ENCODE results near the gene GNB5. TPM values are rescaled to one million over a fixed set of nuclear protein-coding genes. Genes with fewer than 3 reads are reported as not detected.

GNB5 gene
- total and polyA plus RNA-seq, 2 of the 13 experiments (the other 11 are each of a cell fraction or from before 2014, with no cell fraction given) = 13.7 to 14.4 TPM

- TF ChIP-seq NRL (CRISPR knock-in tag; IDR thresholded peaks at IDR 0.05; ENCODE audit: borderline replicate concordance) (no peak), JUND (CRISPR knock-in tag; IDR thresholded peaks at IDR 0.05) (peak; percentile 75; the same call in 1 of the 2 replicates), POGZ (CRISPR knock-in tag; IDR thresholded peaks at IDR 0.05) (peak; percentile 96), ZNF205 (CRISPR knock-in tag; IDR thresholded peaks at IDR 0.05) (no peak; the same call in 1 of the 2 replicates), POLR2A (IDR thresholded peaks at IDR 0.05; ENCODE audit: insufficient read depth in 1 of 2, low read depth in 2 of 2, low read length in 2 of 2) (peak; percentile 53 to 65; a peak in 2 of 4 replicates), ZNF382 (CRISPR knock-in tag; IDR thresholded peaks at IDR 0.05; ENCODE audit: borderline replicate concordance) (no peak), ZNF773 (CRISPR knock-in tag; IDR thresholded peaks at IDR 0.05; ENCODE audit: borderline replicate concordance) (no peak), ZNF101 (CRISPR knock-in tag; IDR thresholded peaks at IDR 0.05; ENCODE audit: borderline replicate concordance, low read depth) (no peak), HOXD1 (CRISPR knock-in tag; IDR thresholded peaks at IDR 0.05) (0 out of 2 replicates have a peak, but pooled peaks have one; percentile 45), DDIT3 (CRISPR knock-in tag; IDR thresholded peaks at IDR 0.05) (no peak), HNF4G (IDR thresholded peaks at IDR 0.05; ENCODE audit: borderline replicate concordance, low read depth, low read length) (peak; percentile 99), HNF4G (CRISPR knock-in tag; IDR thresholded peaks at IDR 0.05; ENCODE audit: borderline replicate concordance, low read depth) (peak; percentile 99), ZNF34 (CRISPR knock-in tag; IDR thresholded peaks at IDR 0.05; ENCODE audit: borderline replicate concordance) (no peak), ARNT2 (CRISPR knock-in tag; IDR thresholded peaks at IDR 0.05; ENCODE audit: low read depth) (no peak), RBFOX2 (IDR thresholded peaks at IDR 0.05; ENCODE audit: low read depth, low read length) (0 out of 2 replicates have a peak, but pooled peaks have one; percentile 38), ATF7 (IDR thresholded peaks at IDR 0.05) (peak; percentile 35; the same call in 1 of the 2 replicates), ATF7 (CRISPR knock-in tag; IDR thresholded peaks at IDR 0.05) (0 out of 2 replicates have a peak, but pooled peaks have one; percentile 41), NR3C1 (CRISPR knock-in tag; IDR thresholded peaks at IDR 0.05) (no peak), ZMYM3 (CRISPR knock-in tag; IDR thresholded peaks at IDR 0.05) (peak; percentile 86), ZSCAN22 (CRISPR knock-in tag; IDR thresholded peaks at IDR 0.05) (no peak), ZNF703 (CRISPR knock-in tag; IDR thresholded peaks at IDR 0.05; ENCODE audit: borderline replicate concordance) (no peak), PCBP2 (optimal IDR thresholded peaks at IDR 0.05; ENCODE audit: low read depth, low read length, poor library complexity, severe bottlenecking) (no peak), ZBTB21 (CRISPR knock-in tag; IDR thresholded peaks at IDR 0.05) (peak; percentile 75; the same call in 1 of the 2 replicates), HNF4A (CRISPR knock-in tag; IDR thresholded peaks at IDR 0.05) (peak; percentile 98), ZNF567 (CRISPR knock-in tag; IDR thresholded peaks at IDR 0.05; ENCODE audit: borderline replicate concordance) (no peak)
- TF ChIP-seq, protein P1, sequence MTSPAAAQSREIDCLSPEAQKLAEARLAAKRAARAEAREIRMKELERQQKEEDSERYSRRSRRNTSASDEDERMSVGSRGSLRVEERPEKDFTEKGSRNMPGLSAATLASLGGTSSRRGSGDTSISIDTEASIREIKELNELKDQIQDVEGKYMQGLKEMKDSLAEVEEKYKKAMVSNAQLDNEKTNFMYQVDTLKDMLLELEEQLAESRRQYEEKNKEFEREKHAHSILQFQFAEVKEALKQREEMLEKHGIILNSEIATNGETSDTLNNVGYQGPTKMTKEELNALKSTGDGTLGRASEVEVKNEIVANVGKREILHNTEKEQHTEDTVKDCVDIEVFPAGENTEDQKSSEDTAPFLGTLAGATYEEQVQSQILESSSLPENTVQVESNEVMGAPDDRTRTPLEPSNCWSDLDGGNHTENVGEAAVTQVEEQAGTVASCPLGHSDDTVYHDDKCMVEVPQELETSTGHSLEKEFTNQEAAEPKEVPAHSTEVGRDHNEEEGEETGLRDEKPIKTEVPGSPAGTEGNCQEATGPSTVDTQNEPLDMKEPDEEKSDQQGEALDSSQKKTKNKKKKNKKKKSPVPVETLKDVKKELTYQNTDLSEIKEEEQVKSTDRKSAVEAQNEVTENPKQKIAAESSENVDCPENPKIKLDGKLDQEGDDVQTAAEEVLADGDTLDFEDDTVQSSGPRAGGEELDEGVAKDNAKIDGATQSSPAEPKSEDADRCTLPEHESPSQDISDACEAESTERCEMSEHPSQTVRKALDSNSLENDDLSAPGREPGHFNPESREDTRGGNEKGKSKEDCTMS (CRISPR knock-in tag; conservative IDR thresholded peaks at IDR 0.05) = no peak
- TF ChIP-seq, protein P2, sequence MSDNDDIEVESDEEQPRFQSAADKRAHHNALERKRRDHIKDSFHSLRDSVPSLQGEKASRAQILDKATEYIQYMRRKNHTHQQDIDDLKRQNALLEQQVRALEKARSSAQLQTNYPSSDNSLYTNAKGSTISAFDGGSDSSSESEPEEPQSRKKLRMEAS (IDR thresholded peaks at IDR 0.05) = peak; percentile 75
- TF ChIP-seq, protein P3, sequence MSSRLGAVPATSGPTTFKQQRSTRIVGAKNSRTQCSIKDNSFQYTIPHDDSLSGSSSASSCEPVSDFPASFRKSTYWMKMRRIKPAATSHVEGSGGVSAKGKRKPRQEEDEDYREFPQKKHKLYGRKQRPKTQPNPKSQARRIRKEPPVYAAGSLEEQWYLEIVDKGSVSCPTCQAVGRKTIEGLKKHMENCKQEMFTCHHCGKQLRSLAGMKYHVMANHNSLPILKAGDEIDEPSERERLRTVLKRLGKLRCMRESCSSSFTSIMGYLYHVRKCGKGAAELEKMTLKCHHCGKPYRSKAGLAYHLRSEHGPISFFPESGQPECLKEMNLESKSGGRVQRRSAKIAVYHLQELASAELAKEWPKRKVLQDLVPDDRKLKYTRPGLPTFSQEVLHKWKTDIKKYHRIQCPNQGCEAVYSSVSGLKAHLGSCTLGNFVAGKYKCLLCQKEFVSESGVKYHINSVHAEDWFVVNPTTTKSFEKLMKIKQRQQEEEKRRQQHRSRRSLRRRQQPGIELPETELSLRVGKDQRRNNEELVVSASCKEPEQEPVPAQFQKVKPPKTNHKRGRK (CRISPR knock-in tag; IDR thresholded peaks at IDR 0.05) = no peak
Observed at GRCh38 chr15:52134502-52135144, 56.6 kb downstream of the GNB5 start (continued).

Data from HepG2 (cell line).